Right lobe of liver (tissue), 4 donors: ENCODE data around the gene GPC5.

Experiments used
- POLR2A ChIP-seq: fragments of 450-650 bp; IDR thresholded peaks from one replicate; pipeline ENCODE4 v1.6.1; 2017; ENCODE audit warnings: antibody characterized with exemption, mild to moderate bottlenecking
- TF ChIP-seq, protein P1 (sequence below), 4 donors: fragments of 200-600 bp in 3 of 4; fragments of 450-650 bp in 1 of 4; IDR thresholded peaks; one replicate each; pipeline versions ENCODE4 v1.5.1 to v1.8.0; 2016 to 2022; ENCODE audit warnings: antibody characterized with exemption in 4 of 4, mild to moderate bottlenecking in 2 of 4
- donor health status: DM: no; HTN: no; CAD: no.
- donor health status: DM: no; HTN: no; CAD: no.
- donor health status: DM: no; HTN: yes; CAD: no.

GRCh38 chr13:91774397-91774796 lies 376.0 kb downstream of the GPC5 start:
- TF ChIP-seq, protein P1, sequence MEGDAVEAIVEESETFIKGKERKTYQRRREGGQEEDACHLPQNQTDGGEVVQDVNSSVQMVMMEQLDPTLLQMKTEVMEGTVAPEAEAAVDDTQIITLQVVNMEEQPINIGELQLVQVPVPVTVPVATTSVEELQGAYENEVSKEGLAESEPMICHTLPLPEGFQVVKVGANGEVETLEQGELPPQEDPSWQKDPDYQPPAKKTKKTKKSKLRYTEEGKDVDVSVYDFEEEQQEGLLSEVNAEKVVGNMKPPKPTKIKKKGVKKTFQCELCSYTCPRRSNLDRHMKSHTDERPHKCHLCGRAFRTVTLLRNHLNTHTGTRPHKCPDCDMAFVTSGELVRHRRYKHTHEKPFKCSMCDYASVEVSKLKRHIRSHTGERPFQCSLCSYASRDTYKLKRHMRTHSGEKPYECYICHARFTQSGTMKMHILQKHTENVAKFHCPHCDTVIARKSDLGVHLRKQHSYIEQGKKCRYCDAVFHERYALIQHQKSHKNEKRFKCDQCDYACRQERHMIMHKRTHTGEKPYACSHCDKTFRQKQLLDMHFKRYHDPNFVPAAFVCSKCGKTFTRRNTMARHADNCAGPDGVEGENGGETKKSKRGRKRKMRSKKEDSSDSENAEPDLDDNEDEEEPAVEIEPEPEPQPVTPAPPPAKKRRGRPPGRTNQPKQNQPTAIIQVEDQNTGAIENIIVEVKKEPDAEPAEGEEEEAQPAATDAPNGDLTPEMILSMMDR (IDR thresholded peaks at IDR 0.05) = no peak
- no peak for TF ChIP-seq POLR2A
